NAMALWA (cell line): ENCODE data around the gene CMSS1.

Source experiments
- DNase-seq: peaks from one replicate; pipeline ENCODE4 v3.0.0-alpha.2; 2015; ENCODE audit warnings: low spot score

Gene CMSS1

GRCh38 chr3:99817437-99818240 lies at the start of gene CMSS1:
TSS of gene CMSS1 (plus strand) at chr3:99817862.
- peak; percentile 94 for DNase-seq

- DNase-seq = no peak
These were observed 49.5 kb upstream of the CMSS1 start for GRCh38 chr3:99768126-99768525.

- no peak for DNase-seq
These were observed 48.7 kb upstream of the CMSS1 start for GRCh38 chr3:99768808-99769501.

GRCh38 chr3:99772171-99772570 lies 45.5 kb upstream of the CMSS1 start:
- no peak for DNase-seq

GRCh38 chr3:99772671-99773070 lies 45.0 kb upstream of the CMSS1 start:
- no peak for DNase-seq

GRCh38 chr3:99774467-99774866 lies 43.2 kb upstream of the CMSS1 start:
- no peak for DNase-seq

- DNase-seq = no peak
These were observed 41.0 kb upstream of the CMSS1 start for GRCh38 chr3:99776516-99777209.

GRCh38 chr3:99777210-99777549 lies 40.5 kb upstream of the CMSS1 start:
- no peak for DNase-seq

GRCh38 chr3:99777708-99778107 lies 40.0 kb upstream of the CMSS1 start:
- DNase-seq = no peak

GRCh38 chr3:99780749-99781148 lies 36.9 kb upstream of the CMSS1 start:
- no peak for DNase-seq

- no peak for DNase-seq
These were observed 35.9 kb upstream of the CMSS1 start for GRCh38 chr3:99781761-99782160.

- DNase-seq = no peak
These were observed 34.6 kb upstream of the CMSS1 start for GRCh38 chr3:99783011-99783573.

- peak; percentile 66 for DNase-seq
These were observed 28.5 kb upstream of the CMSS1 start for GRCh38 chr3:99789011-99789721.

- DNase-seq = no peak
These were observed 23.2 kb upstream of the CMSS1 start for GRCh38 chr3:99794485-99794884.

GRCh38 chr3:99795573-99795972 lies 22.1 kb upstream of the CMSS1 start:
- no peak for DNase-seq

- DNase-seq = no peak
These were observed 18.2 kb upstream of the CMSS1 start for GRCh38 chr3:99799422-99799821.

- DNase-seq = no peak
These were observed 14.4 kb upstream of the CMSS1 start for GRCh38 chr3:99803297-99803696.

- DNase-seq = no peak
These were observed 12.5 kb upstream of the CMSS1 start for GRCh38 chr3:99805160-99805559.

GRCh38 chr3:99808163-99808794 lies 9.4 kb upstream of the CMSS1 start:
- DNase-seq = peak; percentile 67

GRCh38 chr3:99809565-99809964 lies 8.1 kb upstream of the CMSS1 start:
- DNase-seq = no peak

GRCh38 chr3:99810403-99810802 lies 7.3 kb upstream of the CMSS1 start:
- DNase-seq = no peak

- DNase-seq = no peak
These were observed 620 bp upstream of the CMSS1 start for GRCh38 chr3:99817047-99817436.
